GM19455 (cell line): Measurements from ENCODE around the gene ALPK3.
"Not testable (repeated sequence)": the region's sequence is repeated elsewhere in the genome, so short reads cannot be mapped to it uniquely, and the experiment has no call there.

Source experiments
- ATAC-seq: cut with Tn5 transposase; IDR thresholded peaks from one replicate; pipeline ENCODE4 v1.9.1; 2021; ENCODE audit not compliant: unreplicated experiment

ALPK3 gene

GRCh38 chr15:84844964-84845363 lies 27.8 kb downstream of the ALPK3 start:
- no peak for ATAC-seq

- ATAC-seq = not testable (repeated sequence)
Measured at GRCh38 chr15:84845631-84846030, 28.5 kb downstream of the ALPK3 start.

- no peak for ATAC-seq
Measured at GRCh38 chr15:84846269-84846668, 29.1 kb downstream of the ALPK3 start.

- no peak for ATAC-seq
Measured at GRCh38 chr15:84847382-84847781, 30.2 kb downstream of the ALPK3 start.

- ATAC-seq = no peak
Measured at GRCh38 chr15:84852212-84852611, 35.1 kb downstream of the ALPK3 start.

GRCh38 chr15:84855136-84855535 lies 38.0 kb downstream of the ALPK3 start:
- no peak for ATAC-seq

GRCh38 chr15:84855765-84856164 lies 38.6 kb downstream of the ALPK3 start:
- no peak for ATAC-seq

- no peak for ATAC-seq
Measured at GRCh38 chr15:84856731-84857417, 39.7 kb downstream of the ALPK3 start.

GRCh38 chr15:84857418-84858004 lies 40.4 kb downstream of the ALPK3 start:
- ATAC-seq = no peak

- ATAC-seq = no peak
Measured at GRCh38 chr15:84858231-84858630, 41.1 kb downstream of the ALPK3 start.

GRCh38 chr15:84859144-84859543 lies 42.0 kb downstream of the ALPK3 start:
- no peak for ATAC-seq

GRCh38 chr15:84859651-84860050 lies 42.5 kb downstream of the ALPK3 start:
- ATAC-seq = no peak

- no peak for ATAC-seq
Measured at GRCh38 chr15:84861781-84862180, 44.6 kb downstream of the ALPK3 start.

- no peak for ATAC-seq
Measured at GRCh38 chr15:84862214-84862975, 45.2 kb downstream of the ALPK3 start.

- no peak for ATAC-seq
Measured at GRCh38 chr15:84863565-84864443, 46.6 kb downstream of the ALPK3 start.

- no peak for ATAC-seq
Measured at GRCh38 chr15:84864444-84864795, 47.3 kb downstream of the ALPK3 start.

- ATAC-seq = no peak
Measured at GRCh38 chr15:84865074-84865569, 48.0 kb downstream of the ALPK3 start.

GRCh38 chr15:84868037-84868880 lies 51.1 kb downstream of the ALPK3 start:
- no peak for ATAC-seq

GRCh38 chr15:84869510-84869909 lies 52.4 kb downstream of the ALPK3 start:
- no peak for ATAC-seq

- no peak for ATAC-seq
Measured at GRCh38 chr15:84871428-84871985, 54.4 kb downstream of the ALPK3 start.
